GM12873 (cell line): ENCODE measurements around the gene LTF.

Experiments
- TF ChIP-seq, protein P1 (sequence below): IDR thresholded peaks from 2 replicates; pipeline ENCODE4 v1.5.1; 2012; ENCODE audit warnings: low read depth, mild to moderate bottlenecking, moderate library complexity, low read length, control low read depth; ENCODE audit not compliant: insufficient read depth; ENCODE audit errors: missing control alignments

Gene LTF

DNA sequence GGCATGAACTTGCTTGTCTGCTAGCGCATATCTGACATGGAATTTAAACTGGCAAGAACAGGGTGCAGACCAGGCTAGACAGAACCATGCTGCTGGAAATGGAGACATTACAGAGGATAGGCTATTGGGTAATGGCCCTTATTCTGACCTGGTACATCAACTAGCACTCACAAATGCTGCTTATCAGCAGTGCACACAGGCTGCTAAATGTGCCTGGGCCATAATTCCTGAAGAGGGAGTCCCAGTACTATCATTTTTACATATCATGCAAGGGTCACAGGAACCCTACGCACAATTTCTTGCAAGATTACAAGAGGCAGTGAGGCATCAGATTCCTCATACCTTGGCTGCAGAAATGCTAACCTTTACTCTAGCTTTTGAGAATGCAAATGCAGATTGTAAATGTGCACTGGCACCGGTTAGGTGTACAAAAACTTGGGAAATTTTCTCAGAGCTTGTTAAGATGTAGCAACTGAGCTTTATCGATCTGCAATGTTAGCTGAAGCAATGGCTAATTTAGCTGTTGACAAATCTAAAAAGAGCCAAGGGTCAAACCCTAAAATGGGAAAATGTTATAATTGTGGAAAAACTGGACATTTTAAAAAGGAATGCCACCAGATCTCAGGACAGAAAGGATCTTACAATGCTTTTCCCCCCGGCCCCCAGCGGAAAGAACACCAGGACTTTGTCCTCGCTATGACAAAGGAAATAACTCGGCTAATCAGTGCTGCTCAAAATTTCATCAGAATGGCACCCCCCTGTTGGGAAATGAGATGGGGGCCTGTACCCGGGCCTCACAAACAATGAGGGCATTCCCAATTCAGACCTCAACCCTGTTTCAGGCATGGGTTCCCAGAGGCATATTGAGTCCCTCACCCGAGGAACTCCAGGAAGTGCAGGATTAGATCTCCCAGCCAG is 36.5 kb downstream of the LTF start:
- TF ChIP-seq, protein P1, sequence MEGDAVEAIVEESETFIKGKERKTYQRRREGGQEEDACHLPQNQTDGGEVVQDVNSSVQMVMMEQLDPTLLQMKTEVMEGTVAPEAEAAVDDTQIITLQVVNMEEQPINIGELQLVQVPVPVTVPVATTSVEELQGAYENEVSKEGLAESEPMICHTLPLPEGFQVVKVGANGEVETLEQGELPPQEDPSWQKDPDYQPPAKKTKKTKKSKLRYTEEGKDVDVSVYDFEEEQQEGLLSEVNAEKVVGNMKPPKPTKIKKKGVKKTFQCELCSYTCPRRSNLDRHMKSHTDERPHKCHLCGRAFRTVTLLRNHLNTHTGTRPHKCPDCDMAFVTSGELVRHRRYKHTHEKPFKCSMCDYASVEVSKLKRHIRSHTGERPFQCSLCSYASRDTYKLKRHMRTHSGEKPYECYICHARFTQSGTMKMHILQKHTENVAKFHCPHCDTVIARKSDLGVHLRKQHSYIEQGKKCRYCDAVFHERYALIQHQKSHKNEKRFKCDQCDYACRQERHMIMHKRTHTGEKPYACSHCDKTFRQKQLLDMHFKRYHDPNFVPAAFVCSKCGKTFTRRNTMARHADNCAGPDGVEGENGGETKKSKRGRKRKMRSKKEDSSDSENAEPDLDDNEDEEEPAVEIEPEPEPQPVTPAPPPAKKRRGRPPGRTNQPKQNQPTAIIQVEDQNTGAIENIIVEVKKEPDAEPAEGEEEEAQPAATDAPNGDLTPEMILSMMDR = no peak

- TF ChIP-seq, protein P1 = no peak
Measured at GRCh38 chr3:46423588-46423987, 41.1 kb downstream of the LTF start.

DNA sequence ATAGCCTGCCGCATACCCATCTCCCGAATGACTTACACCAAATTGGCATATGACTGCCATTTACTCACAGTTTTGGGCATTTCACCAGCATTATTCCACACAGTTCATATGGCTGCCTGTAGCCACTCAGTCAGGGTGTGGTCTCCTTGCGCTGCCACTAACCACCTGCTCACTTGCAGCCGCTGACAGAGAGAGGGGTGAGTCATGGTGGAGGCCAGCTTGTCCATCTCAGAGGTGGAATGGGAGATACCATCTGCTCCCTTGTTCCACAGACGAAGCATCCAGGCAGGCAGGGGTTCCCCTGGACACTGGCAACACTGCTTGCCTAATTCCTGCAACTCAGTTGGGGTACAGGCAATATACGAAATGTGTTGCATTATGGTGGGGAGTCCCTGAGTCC is 42.1 kb downstream of the LTF start:
- TF ChIP-seq, protein P1 = no peak

GRCh38 chr3:46420931-46421330 is 43.8 kb downstream of the LTF start:
- TF ChIP-seq, protein P1 = no peak

DNA sequence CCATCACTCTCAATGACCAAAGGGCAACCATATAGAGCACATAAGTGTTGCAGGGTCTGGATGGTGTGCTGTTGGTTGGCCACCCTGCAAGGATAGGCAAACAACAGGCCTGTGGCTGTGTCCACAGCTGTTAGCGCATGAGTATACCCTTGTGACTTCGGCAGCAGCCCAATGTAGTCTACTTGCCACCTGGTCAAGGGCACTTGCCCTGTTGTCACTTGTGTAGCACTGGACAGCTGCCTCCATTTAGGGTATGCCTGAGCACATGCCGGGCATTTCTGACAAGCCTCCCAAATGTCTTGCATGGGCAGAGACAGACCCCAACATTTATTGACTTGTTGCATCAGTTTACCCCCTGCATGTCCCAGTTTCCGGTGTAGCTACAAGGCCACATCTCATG is 44.9 kb downstream of the LTF start:
- TF ChIP-seq, protein P1 = no peak

GRCh38 chr3:46417841-46418611 is 46.7 kb downstream of the LTF start:
- TF ChIP-seq, protein P1 = no peak

DNA sequence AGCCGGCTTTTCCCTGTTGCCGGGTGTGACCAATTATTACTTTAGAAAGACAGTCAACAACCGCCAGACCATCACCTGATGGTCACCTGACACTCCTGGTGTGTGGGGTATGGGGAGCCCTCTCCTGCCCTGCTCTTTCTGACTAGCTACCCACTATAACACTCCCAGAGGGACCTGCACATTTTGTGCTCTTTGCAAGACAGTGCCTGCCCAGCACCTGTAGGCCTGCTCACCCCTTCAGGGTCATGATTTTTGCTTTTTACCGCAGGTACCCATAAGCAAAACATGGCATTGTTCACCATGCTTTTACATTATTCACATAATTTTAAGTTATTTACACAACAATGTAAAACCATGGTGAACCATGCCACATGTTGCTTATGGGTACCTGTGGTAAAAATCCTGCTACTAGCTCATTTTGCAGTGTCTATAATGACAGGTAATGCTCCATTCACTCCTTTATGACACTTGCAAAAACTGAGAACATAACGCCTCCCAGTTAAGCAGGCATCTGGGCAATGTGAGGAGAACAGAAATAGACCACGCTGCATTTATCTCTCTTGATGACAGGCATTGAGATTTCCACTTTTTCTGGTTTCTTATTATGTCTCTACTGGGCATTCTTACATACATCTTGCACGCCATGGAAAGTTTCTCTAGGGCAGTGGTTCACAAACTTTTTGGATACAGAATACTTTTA is 47.7 kb downstream of the LTF start:
- TF ChIP-seq, protein P1 = no peak
